H9 (cell line): ENCODE data around the gene RRH. TPM values are rescaled to one million over a fixed set of nuclear protein-coding genes. Genes with fewer than 3 reads are reported as not detected.

ENCODE experiments used
- DNase-seq: peaks from one replicate; pipeline ENCODE4 v3.0.0-alpha.2; 2017
- H2AFZ ChIP-seq: one replicate; pipeline ENCODE4 v1.6.1; 2013; ENCODE audit warnings: mild to moderate bottlenecking, low read length, control low read depth, moderate library complexity
- H2AK5ac ChIP-seq: 2 replicates; pipeline ENCODE4 v1.6.1; 2013; ENCODE audit warnings: low read length, control low read depth, mixed read lengths; ENCODE audit not compliant: insufficient read length
- H2BK120ac ChIP-seq: one replicate; pipeline ENCODE4 v1.6.1; 2013; ENCODE audit warnings: low read depth, mild to moderate bottlenecking, low read length, control low read depth, inconsistent platforms; ENCODE audit not compliant: poor library complexity, severe bottlenecking
- H2BK12ac ChIP-seq: 2 replicates; pipeline ENCODE4 v1.6.1; 2013; ENCODE audit warnings: low read length, control low read depth, mixed read lengths, low read depth; ENCODE audit not compliant: insufficient read length
- H2BK15ac ChIP-seq: 2 replicates; pipeline ENCODE4 v1.6.1; 2013; ENCODE audit warnings: low read depth, low read length, control low read depth
- H2BK20ac ChIP-seq: one replicate; pipeline ENCODE4 v1.6.1; 2013; ENCODE audit warnings: low read depth, mild to moderate bottlenecking, low read length, control low read depth, inconsistent platforms; ENCODE audit not compliant: poor library complexity, severe bottlenecking
- H2BK5ac ChIP-seq: 2 replicates; pipeline ENCODE4 v1.6.1; 2013; ENCODE audit warnings: low read length, control low read depth, mixed read lengths; ENCODE audit not compliant: insufficient read length
- H3K14ac ChIP-seq: 2 replicates; pipeline ENCODE4 v1.6.1; 2013; ENCODE audit warnings: low read length, control low read depth; ENCODE audit not compliant: insufficient read depth
- H3K18ac ChIP-seq: 2 replicates; pipeline ENCODE4 v1.6.1; 2013; ENCODE audit warnings: low read depth, mild to moderate bottlenecking, mixed read lengths, low read length, control low read depth; ENCODE audit not compliant: insufficient read length
- H3K23ac ChIP-seq: 2 replicates; pipeline ENCODE4 v1.6.1; 2013; ENCODE audit warnings: low read length, control low read depth, mixed read lengths, low read depth; ENCODE audit not compliant: insufficient read length
- H3K23me2 ChIP-seq: 2 replicates; pipeline ENCODE4 v1.6.1; 2013; ENCODE audit warnings: low read depth, mild to moderate bottlenecking, mixed read lengths, low read length, control low read depth; ENCODE audit not compliant: insufficient read length, poor library complexity, severe bottlenecking
- H3K27ac ChIP-seq: 2 replicates; pipeline ENCODE4 v1.5.1; 2013; ENCODE audit warnings: low read length, control low read depth, mixed read lengths, low read depth; ENCODE audit not compliant: insufficient read length
- H3K27me3 ChIP-seq: 2 replicates; pipeline ENCODE4 v1.6.1; 2013; ENCODE audit warnings: low read length, control low read depth, inconsistent platforms; ENCODE audit not compliant: insufficient read depth
- H3K4ac ChIP-seq: 2 replicates; pipeline ENCODE4 v1.6.1; 2013; ENCODE audit warnings: low read depth, mild to moderate bottlenecking, control low read depth, inconsistent platforms, low read length, moderate library complexity
- H3K4me1 ChIP-seq: 2 replicates; pipeline ENCODE4 v1.6.1; 2013; ENCODE audit warnings: low read length, control low read depth, inconsistent platforms; ENCODE audit not compliant: insufficient read depth
- H3K4me2 ChIP-seq: 2 replicates; pipeline ENCODE4 v1.6.1; 2013; ENCODE audit warnings: low read length, control low read depth, mixed read lengths; ENCODE audit not compliant: insufficient read length, insufficient read depth
- H3K56ac ChIP-seq: 2 replicates; pipeline ENCODE4 v1.6.1; 2013; ENCODE audit warnings: low read depth, mild to moderate bottlenecking, mixed read lengths, low read length, control low read depth; ENCODE audit not compliant: insufficient read length
- H3K79me1 ChIP-seq: 2 replicates; pipeline ENCODE4 v1.6.1; 2013; ENCODE audit warnings: low read depth, mild to moderate bottlenecking, moderate library complexity, low read length, control low read depth, inconsistent platforms; ENCODE audit not compliant: insufficient read depth, poor library complexity, severe bottlenecking
- H3K79me2 ChIP-seq: 2 replicates; pipeline ENCODE4 v1.6.1; 2013; ENCODE audit warnings: low read length, control low read depth, inconsistent platforms; ENCODE audit not compliant: insufficient read depth
- H3K9ac ChIP-seq: 2 replicates; pipeline ENCODE4 v1.6.1; 2013; ENCODE audit warnings: low read length, control low read depth, mixed read lengths; ENCODE audit not compliant: insufficient read length; ENCODE audit errors: extremely low read depth
- H3K9me3 ChIP-seq: one replicate; pipeline ENCODE4 v1.6.1; 2013; ENCODE audit warnings: low read depth, low read length, inconsistent platforms; ENCODE audit not compliant: control insufficient read depth
- H3T11ph ChIP-seq: one replicate; pipeline ENCODE4 v1.6.1; 2013; ENCODE audit warnings: mild to moderate bottlenecking, low read length, control low read depth, inconsistent platforms
- H4K20me1 ChIP-seq: one replicate; pipeline ENCODE4 v1.6.1; 2013; ENCODE audit not compliant: control insufficient read depth, insufficient read length, insufficient read depth
- H4K5ac ChIP-seq: 2 replicates; pipeline ENCODE4 v1.6.1; 2013; ENCODE audit warnings: low read depth, mild to moderate bottlenecking, mixed read lengths, low read length, control low read depth; ENCODE audit not compliant: insufficient read length
- H4K8ac ChIP-seq: replicated peaks from 2 replicates; pipeline ENCODE4 v1.6.1; 2013; ENCODE audit warnings: low read length, control low read depth, mixed read lengths, low read depth; ENCODE audit not compliant: insufficient read length
- H4K91ac ChIP-seq: 2 replicates; pipeline ENCODE4 v1.6.1; 2013; ENCODE audit warnings: low read depth, mild to moderate bottlenecking, moderate library complexity, mixed read lengths, low read length, control low read depth; ENCODE audit not compliant: insufficient read length
- H3K27ac Mint-ChIP-seq, 3 experiments: 2 replicates in 2 of 3; 3 replicates in 1 of 3; pipeline ENCODE4 v1.8.0; 2020 to 2021; ENCODE audit warnings: mixed read lengths in 3 of 3, mild to moderate bottlenecking in 1 of 3, moderate library complexity in 1 of 3
- H3K27me3 Mint-ChIP-seq: 2 replicates; pipeline ENCODE4 v1.8.0; 2021; ENCODE audit warnings: low read depth, mild to moderate bottlenecking, moderate library complexity, mixed read lengths
- H3K36me3 Mint-ChIP-seq, 3 experiments: 2 replicates in 2 of 3; 3 replicates in 1 of 3; pipeline ENCODE4 v1.8.0; 2020 to 2021; ENCODE audit warnings: low read depth in 3 of 3, mixed read lengths in 3 of 3; ENCODE audit not compliant: insufficient read depth in 1 of 3
- H3K4me1 Mint-ChIP-seq, 2 experiments: 2 replicates each; pipeline ENCODE4 v1.8.0; 2020; ENCODE audit warnings: mixed read lengths in 2 of 2
- H3K4me3 Mint-ChIP-seq, 2 experiments: 2 replicates in 1 of 2; 3 replicates in 1 of 2; pipeline ENCODE4 v1.8.0; 2020 to 2021; ENCODE audit warnings: mild to moderate bottlenecking in 2 of 2, mixed read lengths in 2 of 2, moderate library complexity in 1 of 2
- H3K9me3 Mint-ChIP-seq, 2 experiments: 2 replicates in 1 of 2; 3 replicates in 1 of 2; pipeline ENCODE4 v1.8.0; 2020; ENCODE audit warnings: mild to moderate bottlenecking in 2 of 2, mixed read lengths in 2 of 2, moderate library complexity in 1 of 2
- CTCF ChIP-seq: fragments of 200-600 bp; sonication (generic); conservative IDR thresholded peaks from 3 replicates; pipeline ENCODE4 v1.8.0; 2021; ENCODE audit warnings: antibody characterized with exemption, mild to moderate bottlenecking
- WGBS: extraction: QIAGEN DNeasy Blood & Tissue Kit; methylation state at CpG from one replicate; pipeline ENCODE4 v1.1.7; 2013; ENCODE audit warnings: missing lambda C conversion rate, low lambda C conversion rate, mixed read lengths; ENCODE audit not compliant: insufficient read length; ENCODE audit errors: extremely low coverage; 5-methylcytosine and 5-hydroxymethylcytosine counted together
- total RNA-seq: library from RNA; stranded (reverse); gene quantifications from 2 replicates; pipeline ENCODE4 v1.2.1, GENCODE V29; 2021

RRH gene
- total RNA-seq, 1 experiment from 2014 or later: not detected

GRCh38 chr4:109811707-109812106 lies 16.1 kb upstream of the RRH start:
- no peak overlapping the region for H3K14ac ChIP-seq
- H3K9me3 Mint-ChIP-seq: peaks cover 0 to 2% of the 10 kb centered on the region in 2 experiments; a peak in 2 of 5 replicates
- H3K27ac ChIP-seq: no peak overlapping the region
- no peaks in the 10 kb centered on the region for H4K20me1 ChIP-seq
- H3K4me3 Mint-ChIP-seq: no peak overlapping the region
- no peak for TF ChIP-seq CTCF
- H3K9me3 ChIP-seq: no peaks in the 10 kb centered on the region
- H2BK120ac ChIP-seq: no peak overlapping the region
- H3K18ac ChIP-seq: no peak overlapping the region
- no peak overlapping the region for H3K4ac ChIP-seq
- no peak overlapping the region for H3K56ac ChIP-seq
- peaks cover 2% of the 10 kb centered on the region; the same call in 1 of the 2 replicates for H3K4me1 ChIP-seq
- no peak overlapping the region for H2BK20ac ChIP-seq
- H4K91ac ChIP-seq: no peak overlapping the region
- no peak overlapping the region for H3K4me2 ChIP-seq
- H3K23ac ChIP-seq: no peak overlapping the region
- no peak for DNase-seq
- H4K5ac ChIP-seq: no peak overlapping the region
- no peak overlapping the region for H3K27ac Mint-ChIP-seq
- no peaks in the 10 kb centered on the region for H3K79me1 ChIP-seq
- no peak overlapping the region for H2AK5ac ChIP-seq
- H3T11ph ChIP-seq: no peak overlapping the region
- H3K27me3 Mint-ChIP-seq: no peaks in the 10 kb centered on the region
- H3K36me3 Mint-ChIP-seq: peaks cover under 1 to 8% (median 6%) of the 10 kb centered on the region in 3 experiments; a peak in 5 of 7 replicates
- H3K27me3 ChIP-seq: no peaks in the 10 kb centered on the region
- no peak overlapping the region for H2AFZ ChIP-seq
- H2BK15ac ChIP-seq: no peak overlapping the region
- H3K4me1 Mint-ChIP-seq: peaks cover 20 to 34% of the 10 kb centered on the region in 2 experiments
- H3K9ac ChIP-seq: no peak overlapping the region
- H3K79me2 ChIP-seq: peaks cover 10% of the 10 kb centered on the region; the same call in 1 of the 2 replicates
- H3K23me2 ChIP-seq: peaks cover 13% of the 10 kb centered on the region
- no CpG with 5 or more reads among the region's 3 CpGs for WGBS
- no peak overlapping the region for H4K8ac ChIP-seq
- no peak overlapping the region for H2BK12ac ChIP-seq
- H2BK5ac ChIP-seq: no peak overlapping the region
